ENCODE measurements around the gene ACOXL. TPM values are rescaled to one million over a fixed set of nuclear protein-coding genes. Genes with fewer than 3 reads are reported as not detected.

ACOXL gene
- total RNA-seq, 2 donors from 2014 or later = 11.7 to 12.3 TPM

GRCh38 chr2:110891626-110892025 is 159.3 kb downstream of the ACOXL start:
- Mint-ChIP-seq H3K27ac (no peak overlapping the region), H3K27me3 (ENCODE audit: insufficient read depth) (no peaks in the 10 kb centered on the region)
- TF ChIP-seq, protein P1, sequence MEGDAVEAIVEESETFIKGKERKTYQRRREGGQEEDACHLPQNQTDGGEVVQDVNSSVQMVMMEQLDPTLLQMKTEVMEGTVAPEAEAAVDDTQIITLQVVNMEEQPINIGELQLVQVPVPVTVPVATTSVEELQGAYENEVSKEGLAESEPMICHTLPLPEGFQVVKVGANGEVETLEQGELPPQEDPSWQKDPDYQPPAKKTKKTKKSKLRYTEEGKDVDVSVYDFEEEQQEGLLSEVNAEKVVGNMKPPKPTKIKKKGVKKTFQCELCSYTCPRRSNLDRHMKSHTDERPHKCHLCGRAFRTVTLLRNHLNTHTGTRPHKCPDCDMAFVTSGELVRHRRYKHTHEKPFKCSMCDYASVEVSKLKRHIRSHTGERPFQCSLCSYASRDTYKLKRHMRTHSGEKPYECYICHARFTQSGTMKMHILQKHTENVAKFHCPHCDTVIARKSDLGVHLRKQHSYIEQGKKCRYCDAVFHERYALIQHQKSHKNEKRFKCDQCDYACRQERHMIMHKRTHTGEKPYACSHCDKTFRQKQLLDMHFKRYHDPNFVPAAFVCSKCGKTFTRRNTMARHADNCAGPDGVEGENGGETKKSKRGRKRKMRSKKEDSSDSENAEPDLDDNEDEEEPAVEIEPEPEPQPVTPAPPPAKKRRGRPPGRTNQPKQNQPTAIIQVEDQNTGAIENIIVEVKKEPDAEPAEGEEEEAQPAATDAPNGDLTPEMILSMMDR (conservative IDR thresholded peaks at IDR 0.05) = no peak

DNA sequence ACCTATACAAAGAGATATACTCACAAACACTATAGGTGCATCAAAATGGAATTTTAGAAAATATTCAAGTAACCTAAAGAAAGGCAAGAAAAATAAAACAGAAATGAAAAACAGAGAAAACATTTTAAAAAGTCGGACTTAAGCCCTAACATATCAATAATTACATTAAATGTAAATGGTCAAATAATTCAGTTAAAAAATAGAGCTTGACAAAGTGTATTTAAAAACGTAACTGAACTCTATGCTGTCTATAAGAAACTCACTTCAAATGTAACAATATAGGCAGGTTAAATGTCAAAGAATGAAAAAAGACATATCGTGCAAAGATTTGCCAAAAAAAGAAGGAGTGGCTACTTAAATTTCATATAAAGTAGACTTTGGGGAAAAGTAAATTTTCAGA is 163.9 kb downstream of the ACOXL start:
- H3K36me3 ChIP-seq (ENCODE audit: control insufficient read depth, insufficient read depth, low read length) = no peaks in the 10 kb centered on the region
- TF ChIP-seq, protein P1 (conservative IDR thresholded peaks at IDR 0.05) = no peak
- H3K4me1 ChIP-seq (ENCODE audit: control insufficient read depth, insufficient read depth, low read length) = no peaks in the 10 kb centered on the region
- WGBS, 2 experiments (ENCODE audit: insufficient coverage in 1 of 2, insufficient read length in 1 of 2) = 29 to 75% methylated on average over 1 of the region's 3 CpGs
- no peak overlapping the region for H3K9ac ChIP-seq (ENCODE audit: extremely low read depth, low read length, poor library complexity, severe bottlenecking)
- no peak overlapping the region for H3K27ac ChIP-seq (ENCODE audit: low read depth, low read length)
- H3K9me3 ChIP-seq (ENCODE audit: control insufficient read depth, low read length) = no peaks in the 10 kb centered on the region
- H3K9me3 Mint-ChIP-seq = peaks cover 14% of the 10 kb centered on the region
- no peak overlapping the region for H3K4me3 Mint-ChIP-seq
- no peaks in the 10 kb centered on the region for H3K27me3 Mint-ChIP-seq (ENCODE audit: insufficient read depth)
- H3K36me3 Mint-ChIP-seq (ENCODE audit: low read depth) = peaks cover 2% of the 10 kb centered on the region
- no peak overlapping the region for H3K4me3 ChIP-seq (ENCODE audit: low read length)
- no peaks in the 10 kb centered on the region for H3K4me1 Mint-ChIP-seq
- no peak for DNase-seq
- no peak overlapping the region for H3K27ac Mint-ChIP-seq
- H3K27me3 ChIP-seq (ENCODE audit: control insufficient read depth, insufficient read depth, low read length, poor library complexity, severe bottlenecking) = no peaks in the 10 kb centered on the region

More at GRCh38 chr2:110891626-110892025, 159.3 kb downstream of the ACOXL start:
- Mint-ChIP-seq H3K4me3 (no peak overlapping the region), H3K4me1 (no peaks in the 10 kb centered on the region), H3K36me3 (ENCODE audit: low read depth) (peaks cover 12% of the 10 kb centered on the region), H3K9me3 (peaks cover 25% of the 10 kb centered on the region)
- Histone ChIP-seq H3K9me3 (ENCODE audit: control insufficient read depth, low read length) (peaks cover 7% of the 10 kb centered on the region), H3K27ac (ENCODE audit: low read depth, low read length) (no peak overlapping the region), H3K27me3 (ENCODE audit: control insufficient read depth, insufficient read depth, low read length, poor library complexity, severe bottlenecking) (no peaks in the 10 kb centered on the region), H3K36me3 (ENCODE audit: control insufficient read depth, insufficient read depth, low read length) (no peaks in the 10 kb centered on the region), H3K4me3 (ENCODE audit: low read length) (no peak overlapping the region), H3K9ac (ENCODE audit: extremely low read depth, low read length, poor library complexity, severe bottlenecking) (no peak overlapping the region), H3K4me1 (ENCODE audit: control insufficient read depth, insufficient read depth, low read length) (no peaks in the 10 kb centered on the region)
- DNase-seq = no peak
- WGBS, 2 experiments (ENCODE audit: insufficient coverage in 1 of 2, insufficient read length in 1 of 2) = no CpG with 5 or more reads among the region's 1 CpG

DNA sequence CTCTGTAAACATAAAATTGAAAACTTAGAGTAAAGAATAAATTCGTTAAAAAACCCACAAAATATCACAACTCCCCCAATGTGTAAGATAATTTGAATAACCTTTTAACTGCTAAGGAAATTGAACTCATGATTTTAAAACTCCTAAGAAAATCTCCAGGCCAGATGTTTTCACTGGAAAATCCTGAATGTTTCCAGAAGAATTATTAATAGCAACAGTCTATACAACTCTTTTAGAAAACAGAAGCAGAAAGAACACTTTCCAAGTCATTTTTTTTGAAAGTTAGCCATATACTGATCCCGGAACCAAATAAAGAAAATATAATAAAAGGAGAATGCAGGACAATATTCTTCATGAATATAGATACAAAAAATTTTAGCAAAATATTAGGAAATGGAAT is 165.6 kb downstream of the ACOXL start:
- TF ChIP-seq, protein P1 (conservative IDR thresholded peaks at IDR 0.05) = no peak
- 0% methylated on average over 1 of the region's 2 CpGs; no CpG with 5 or more reads in 1 of the 2 experiments for WGBS, 2 experiments (ENCODE audit: insufficient coverage in 1 of 2, insufficient read length in 1 of 2)
- DNase-seq = no peak
- Histone ChIP-seq H3K9me3 (ENCODE audit: control insufficient read depth, low read length) (no peaks in the 10 kb centered on the region), H3K4me1 (ENCODE audit: control insufficient read depth, insufficient read depth, low read length) (no peaks in the 10 kb centered on the region), H3K9ac (ENCODE audit: extremely low read depth, low read length, poor library complexity, severe bottlenecking) (no peak overlapping the region), H3K27me3 (ENCODE audit: control insufficient read depth, insufficient read depth, low read length, poor library complexity, severe bottlenecking) (no peaks in the 10 kb centered on the region), H3K27ac (ENCODE audit: low read depth, low read length) (no peak overlapping the region), H3K36me3 (ENCODE audit: control insufficient read depth, insufficient read depth, low read length) (no peaks in the 10 kb centered on the region), H3K4me3 (ENCODE audit: low read length) (no peak overlapping the region)
- Mint-ChIP-seq H3K4me1 (no peaks in the 10 kb centered on the region), H3K4me3 (no peak overlapping the region), H3K36me3 (ENCODE audit: low read depth) (peaks cover 2% of the 10 kb centered on the region), H3K27ac (no peak overlapping the region), H3K9me3 (peaks cover 14% of the 10 kb centered on the region), H3K27me3 (ENCODE audit: insufficient read depth) (no peaks in the 10 kb centered on the region)
